ENCODE results near the gene TAP2. TPM values are rescaled to one million over a fixed set of nuclear protein-coding genes. Genes with fewer than 3 reads are reported as not detected.

Gene TAP2
- total and polyA plus RNA-seq, 10 donors = 26.4 to 106 (median 48.4) TPM

GRCh38 chr6:32843979-32844838 is 5.7 kb upstream of the TAP2 start, which contains the start of gene PSMB8:
Gene PSMB8 (minus strand): TSS chr6:32844047. CDS start chr6:32843996, 51 bp downstream.
- peak within 1 kb of the TSS; percentile 67 to 92 (median 84) for H3K4me3 ChIP-seq
- WGBS, 5 donors = 0 to 1% (median 0%) methylated on average over 32 to 40 of the region's 40 CpGs
- no peaks in the 10 kb centered on the region for H3K27me3 ChIP-seq (replicated peaks in 1 of 7)
- DNase-seq = peak; percentile 99
- peaks cover 66 to 89% (median 85%) of the 10 kb centered on the region in 6 donors for H3K4me1 ChIP-seq
- no peaks in the 10 kb centered on the region for H3K9me3 ChIP-seq
- peaks cover 0 to 76% (median 65%) of the 10 kb centered on the region in 6 donors for H3K36me3 ChIP-seq
- H3K27ac ChIP-seq = peak within 1 kb of the TSS; percentile 94 to 100 (median 99)
- intact Hi-C loops (cut with DNase I; ENCODE audit: low total_unique reads) = no loop called here
- TF ChIP-seq POLR2A (IDR thresholded peaks at IDR 0.05) (peak; percentile 63 to 92 (median 72)), POLR2AphosphoS5 (IDR thresholded peaks at IDR 0.05) (peak in 2 of 3 donors; percentile 99), CTCF (IDR thresholded peaks at IDR 0.05 in 8 of 11, conservative IDR thresholded peaks at IDR 0.05 in 3 of 11) (peak in 6 of 11 experiments; percentile 6 to 48 (median 36))

GRCh38 chr6:32843331-32843978 is 4.9 kb upstream of the TAP2 start:
- DNase-seq = peak; percentile 93
- Histone ChIP-seq H3K27me3 (replicated peaks in 1 of 7) (no peaks in the 10 kb centered on the region), H3K36me3 (peaks cover 0 to 69% (median 57%) of the 10 kb centered on the region in 6 donors), H3K9me3 (no peaks in the 10 kb centered on the region), H3K4me1 (peaks cover 64 to 88% (median 83%) of the 10 kb centered on the region in 6 donors), H3K27ac (peak overlapping the region; percentile 94 to 100 (median 99)), H3K4me3 (peak overlapping the region; percentile 67 to 92 (median 84))
- intact Hi-C loops (cut with DNase I; ENCODE audit: low total_unique reads) = no loop called here
- WGBS, 5 donors = 2 to 3% (median 2%) methylated on average over 25 to 28 of the region's 28 CpGs
- no peak for TF ChIP-seq POLR2A (IDR thresholded peaks at IDR 0.05)
- TF ChIP-seq CTCF (IDR thresholded peaks at IDR 0.05 in 8 of 11, conservative IDR thresholded peaks at IDR 0.05 in 3 of 11) = no peak
- TF ChIP-seq POLR2AphosphoS5 (IDR thresholded peaks at IDR 0.05) = peak in 2 of 3 donors; percentile 65 to 80

- intact Hi-C loops (cut with DNase I; ENCODE audit: low total_unique reads) = no loop called here
- WGBS, 5 donors = 59 to 65% (median 63%) methylated on average over 8 of the region's 8 CpGs
- peaks cover 0 to 61% (median 50%) of the 10 kb centered on the region in 6 donors for H3K36me3 ChIP-seq
Observed at GRCh38 chr6:32842690-32843089, 4.2 kb upstream of the TAP2 start.

More at GRCh38 chr6:32842690-32843089, 4.2 kb upstream of the TAP2 start:
- H3K4me1 ChIP-seq = peaks cover 62 to 85% (median 79%) of the 10 kb centered on the region in 6 donors
- no peak for TF ChIP-seq POLR2A (IDR thresholded peaks at IDR 0.05)
- TF ChIP-seq POLR2AphosphoS5 (IDR thresholded peaks at IDR 0.05) = no peak
- no peak for TF ChIP-seq CTCF (IDR thresholded peaks at IDR 0.05 in 8 of 11, conservative IDR thresholded peaks at IDR 0.05 in 3 of 11)
- H3K27me3 ChIP-seq (replicated peaks in 1 of 7) = no peaks in the 10 kb centered on the region
- H3K27ac ChIP-seq = peak overlapping the region; percentile 14 to 100 (median 99)
- no peaks in the 10 kb centered on the region for H3K9me3 ChIP-seq
- DNase-seq = no peak
- peak overlapping the region; percentile 67 to 92 (median 84) for H3K4me3 ChIP-seq

Data from spleen (tissue), 11 donors.